ENCODE results near the gene ACTN1. TPM values are rescaled to one million over a fixed set of nuclear protein-coding genes. Genes with fewer than 3 reads are reported as not detected.
"Not testable (repeated sequence)": the region's sequence is repeated elsewhere in the genome, so short reads cannot be mapped to it uniquely, and the experiment has no call there.

The ACTN1 gene
- total RNA-seq, 1 donor = 62.5 TPM

DNA sequence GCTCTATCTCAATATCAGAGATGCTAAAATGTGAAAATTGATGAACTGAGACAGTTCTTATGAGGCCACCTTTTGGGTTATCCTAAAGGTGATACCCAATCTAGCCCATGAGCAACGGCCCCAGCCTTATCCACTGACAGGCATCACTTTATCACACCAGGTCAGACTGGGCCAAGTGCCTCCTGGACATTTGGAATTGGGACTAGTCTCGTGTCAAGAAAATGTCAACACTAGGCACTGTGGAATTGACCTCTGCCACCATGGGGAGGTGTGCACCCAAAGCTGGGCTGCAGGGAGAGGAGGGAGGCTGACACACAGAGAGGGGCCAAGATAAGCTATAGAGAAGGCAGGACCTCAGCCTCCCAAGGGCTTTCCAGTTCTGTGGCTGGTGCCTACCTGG, 107.7 kb downstream of the ACTN1 start:
- no peak for DNase-seq (ENCODE audit: low read depth in 2 of 3, low spot score in 2 of 3)

DNA sequence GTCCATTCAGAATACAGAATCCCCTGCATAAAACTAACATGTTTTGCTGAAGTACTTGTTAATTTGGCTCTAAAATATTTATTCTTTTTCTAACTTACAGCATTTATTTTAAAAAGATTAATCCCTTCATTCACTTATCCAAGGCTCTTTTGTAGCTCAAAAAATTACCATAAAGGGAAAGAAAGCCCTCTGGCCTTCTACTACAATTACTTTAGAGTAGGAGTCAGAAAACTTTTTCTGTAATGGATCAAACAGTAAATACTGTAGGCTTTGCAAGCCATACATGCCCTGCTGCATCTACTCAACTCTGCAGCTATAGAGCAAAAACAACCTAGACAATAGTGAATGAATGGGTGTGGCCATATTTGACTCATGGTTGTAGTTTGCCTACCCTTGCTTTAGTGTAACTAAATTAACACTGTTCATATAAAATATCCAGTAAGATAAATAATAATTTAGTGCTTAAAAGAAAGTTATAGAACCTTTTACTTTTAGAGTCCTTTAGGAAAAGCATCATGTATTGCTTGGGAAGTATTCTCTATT, 112.0 kb downstream of the ACTN1 start:
- DNase-seq (ENCODE audit: low read depth in 2 of 3, low spot score in 2 of 3) = no peak

DNA sequence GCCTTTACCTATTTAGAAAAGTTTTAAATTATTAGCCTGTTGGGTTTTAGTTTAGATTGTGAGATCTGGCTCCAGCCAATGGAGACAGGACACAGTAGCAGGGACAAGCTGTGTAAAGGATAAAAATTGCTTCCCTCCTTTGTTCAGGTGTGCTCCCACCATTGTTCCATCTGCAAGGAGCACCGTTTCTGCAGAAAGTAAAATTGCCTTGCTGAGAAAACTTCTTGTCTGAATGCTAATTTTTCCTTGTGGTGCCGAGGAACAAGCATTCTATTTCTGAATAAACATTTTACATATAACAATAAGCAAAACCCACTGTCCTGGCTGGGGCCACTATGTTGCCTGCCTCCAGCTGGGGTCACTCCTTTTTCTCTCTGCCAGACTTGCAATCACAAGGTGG, 113.6 kb downstream of the ACTN1 start:
- DNase-seq (ENCODE audit: low read depth in 2 of 3, low spot score in 2 of 3) = no peak

DNA sequence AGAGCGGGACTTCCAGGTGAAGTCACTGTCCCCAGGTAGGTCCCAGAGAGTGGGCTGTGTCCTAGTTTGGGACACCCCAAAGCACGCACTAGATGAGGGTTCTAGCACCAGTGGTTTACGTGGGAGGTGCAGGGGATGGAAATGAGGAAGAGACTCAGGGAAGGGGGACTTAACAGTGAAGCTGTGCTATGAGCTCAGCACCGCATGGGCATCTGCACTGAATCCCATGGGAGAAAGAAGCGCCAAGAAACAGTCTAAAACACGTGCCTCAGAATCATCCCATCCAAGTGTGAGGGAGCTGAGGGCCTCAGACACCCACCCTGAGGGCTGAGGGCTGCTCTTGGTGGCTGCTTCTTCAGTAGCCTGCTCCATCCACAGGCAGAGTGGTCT, 114.7 kb downstream of the ACTN1 start:
- no peak for DNase-seq (ENCODE audit: low read depth in 2 of 3, low spot score in 2 of 3)

DNA sequence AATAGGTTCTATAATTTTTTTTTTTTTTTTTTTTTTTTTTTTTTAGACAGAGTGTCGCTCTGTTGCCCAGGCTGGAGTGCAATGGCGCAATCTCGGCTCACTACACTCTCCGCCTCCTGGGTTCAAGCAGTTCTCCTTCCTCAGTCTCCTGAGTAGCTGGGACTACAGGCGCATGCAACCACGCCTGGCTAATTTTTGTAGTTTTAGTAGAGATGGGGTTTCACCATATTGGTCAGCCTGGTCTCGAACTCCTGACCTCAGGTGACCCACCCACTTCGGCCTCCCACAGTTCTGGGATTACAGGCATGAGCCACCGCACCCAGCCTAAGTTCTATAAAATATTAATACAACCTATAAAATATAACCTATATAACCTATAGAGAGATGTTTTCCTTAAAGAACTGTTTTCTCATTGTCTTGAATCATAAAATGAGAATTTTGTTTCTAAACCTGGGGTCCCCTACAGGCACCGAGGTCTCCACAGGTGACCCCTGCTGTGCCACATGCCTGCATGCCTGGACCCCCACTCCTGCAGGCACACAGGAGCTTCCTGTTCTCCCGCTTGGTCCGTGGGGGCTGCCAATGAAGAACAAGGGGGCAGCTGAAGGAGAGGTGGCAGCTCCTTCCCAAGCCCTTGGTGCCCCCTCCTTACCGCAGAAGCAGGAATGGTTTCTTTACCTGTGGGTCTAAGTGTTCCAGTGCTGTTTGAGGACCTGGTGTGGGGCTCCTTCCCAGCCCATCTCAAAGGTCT, 115.3 kb downstream of the ACTN1 start:
- no peak for DNase-seq (ENCODE audit: low read depth in 2 of 3, low spot score in 2 of 3)

DNA sequence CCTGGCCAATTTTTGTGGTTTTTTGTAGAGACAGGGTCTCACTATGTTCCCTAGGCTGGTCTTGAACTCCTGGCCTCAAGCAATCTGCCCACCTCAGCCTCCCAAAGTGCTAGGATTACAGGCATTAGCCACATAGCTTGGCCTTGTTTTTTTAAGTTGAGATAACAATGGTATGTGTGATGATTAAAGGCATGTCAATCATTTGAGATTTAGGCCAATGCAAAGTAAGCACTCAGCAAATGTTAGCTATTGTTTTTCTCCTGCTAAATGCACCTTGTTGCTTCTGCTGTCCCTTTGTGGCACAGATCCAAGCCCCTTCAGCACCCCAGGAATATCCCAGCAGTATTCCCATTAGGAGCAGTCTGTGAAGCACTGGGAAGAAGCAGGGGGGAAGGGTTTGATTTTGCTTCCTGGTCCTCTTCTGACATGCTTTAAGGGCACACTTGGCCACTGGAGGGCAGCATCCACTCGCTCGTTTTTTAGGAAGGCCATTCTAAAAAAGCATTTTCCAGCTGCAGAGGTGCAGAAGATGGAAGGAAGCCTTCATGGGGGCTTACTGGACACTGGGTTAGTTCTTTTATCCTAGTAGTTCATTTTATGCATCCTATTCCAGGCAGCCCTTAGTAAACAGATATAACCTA, 116.0 kb downstream of the ACTN1 start:
- peak; percentile 28 to 84 (median 67) for DNase-seq (ENCODE audit: low read depth in 2 of 3, low spot score in 2 of 3)

DNA sequence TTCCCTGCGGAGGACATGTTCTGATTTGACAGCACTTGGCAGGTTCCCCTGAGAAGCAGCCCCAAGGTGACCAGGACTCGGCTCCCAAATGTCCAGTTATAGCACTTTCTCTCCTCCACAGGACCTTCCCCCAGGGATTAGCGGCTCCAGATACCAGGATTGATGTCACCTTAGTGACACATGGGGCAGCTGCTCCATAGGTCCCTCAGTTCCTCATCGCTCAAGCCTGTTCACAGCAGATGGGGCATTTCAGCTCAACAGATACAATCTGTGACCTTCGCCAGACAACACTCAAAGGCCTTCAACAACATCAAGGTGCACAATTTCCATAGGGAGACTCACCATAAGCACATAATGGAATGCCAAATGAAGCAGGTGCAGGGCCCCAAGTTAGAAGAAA, 118.3 kb downstream of the ACTN1 start:
- DNase-seq (ENCODE audit: low read depth in 2 of 3, low spot score in 2 of 3) = no peak

DNA sequence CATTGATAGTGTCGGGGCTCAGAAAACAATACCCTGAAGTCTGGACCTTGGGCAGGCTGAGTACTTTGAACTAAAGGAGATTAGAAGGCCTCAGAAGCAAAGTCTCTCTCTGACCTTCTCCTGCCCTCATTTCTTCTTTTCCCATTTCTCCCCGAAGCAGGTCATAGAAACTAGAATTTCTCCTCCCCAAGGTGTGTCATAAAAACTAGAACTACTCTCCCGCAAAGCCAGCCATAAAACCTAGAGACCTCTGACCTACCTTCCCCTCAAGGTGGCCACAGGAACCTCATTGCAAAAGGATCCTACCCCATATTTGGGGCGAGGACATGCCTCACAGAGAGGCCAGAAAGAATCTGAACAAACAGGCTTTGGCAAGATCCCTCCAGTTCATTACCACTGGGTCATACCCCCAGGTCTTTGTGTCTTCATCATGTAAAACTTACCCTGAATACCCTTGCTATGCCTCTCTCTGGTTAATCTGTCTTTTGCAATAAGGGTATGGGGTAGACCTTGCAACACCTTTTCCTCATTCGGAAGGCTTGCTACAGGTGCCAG, 121.5 kb downstream of the ACTN1 start:
- no peak for DNase-seq (ENCODE audit: low read depth in 2 of 3, low spot score in 2 of 3)

DNA sequence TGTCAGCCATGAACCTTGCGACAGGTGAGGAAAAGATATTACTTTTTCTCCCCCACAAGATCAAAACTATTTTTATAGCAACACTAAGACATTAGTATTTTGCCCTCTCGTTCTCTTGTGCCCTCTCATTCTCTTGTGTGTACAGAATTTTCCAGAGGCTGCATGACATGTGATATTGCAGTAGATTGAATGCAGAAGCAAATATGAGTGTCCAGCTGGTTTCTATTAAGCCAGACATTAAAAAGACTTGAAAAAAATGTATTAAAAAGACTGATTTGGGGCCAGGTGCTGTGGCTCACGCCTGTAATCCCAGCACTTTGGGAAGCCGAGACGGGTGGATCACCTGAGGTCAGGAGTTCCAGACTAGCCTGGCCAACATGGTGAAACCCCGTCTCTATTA, 122.5 kb downstream of the ACTN1 start:
- DNase-seq (ENCODE audit: low read depth in 2 of 3, low spot score in 2 of 3) = no peak

DNA sequence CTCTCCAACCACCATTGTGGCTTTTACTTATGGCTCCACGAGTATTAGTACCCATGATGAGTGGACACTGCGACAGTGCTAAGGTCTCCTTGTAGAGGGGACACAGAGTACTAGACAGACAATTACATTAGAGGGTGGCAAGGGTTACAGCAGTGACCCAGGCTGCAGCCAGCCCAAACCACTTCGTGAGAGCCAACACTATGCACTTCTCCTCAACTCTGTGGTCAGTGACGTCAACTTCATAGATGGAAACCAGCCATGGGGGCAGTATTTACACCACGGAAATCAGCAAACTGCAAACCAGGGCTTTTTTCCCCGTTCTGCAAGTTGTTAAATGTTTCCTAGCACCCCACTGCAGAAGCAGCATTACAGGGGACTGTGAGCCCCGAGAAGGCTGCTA, 124.7 kb downstream of the ACTN1 start:
- DNase-seq (ENCODE audit: low read depth in 2 of 3, low spot score in 2 of 3) = no peak

DNA sequence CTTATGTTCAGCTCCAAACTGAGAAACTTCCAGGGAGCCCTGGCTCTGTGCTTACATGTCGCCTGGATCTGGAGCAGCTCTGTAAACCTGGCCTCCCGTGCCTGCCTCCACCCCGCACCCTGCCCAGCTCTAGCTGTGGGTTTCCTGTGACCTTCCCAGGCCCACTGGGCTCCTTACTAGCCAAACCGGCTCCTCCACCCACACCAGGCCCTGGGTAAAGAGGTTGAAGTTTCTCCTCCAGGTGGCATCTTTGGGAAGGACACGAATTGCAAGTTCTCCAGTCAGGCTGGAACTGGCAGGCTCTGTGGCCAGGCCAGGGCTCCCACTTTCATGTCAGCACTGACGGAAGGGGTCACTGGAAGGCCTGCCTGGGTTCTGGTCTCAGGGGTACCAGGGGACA, 125.4 kb downstream of the ACTN1 start:
- no peak for DNase-seq (ENCODE audit: low read depth in 2 of 3, low spot score in 2 of 3)

DNA sequence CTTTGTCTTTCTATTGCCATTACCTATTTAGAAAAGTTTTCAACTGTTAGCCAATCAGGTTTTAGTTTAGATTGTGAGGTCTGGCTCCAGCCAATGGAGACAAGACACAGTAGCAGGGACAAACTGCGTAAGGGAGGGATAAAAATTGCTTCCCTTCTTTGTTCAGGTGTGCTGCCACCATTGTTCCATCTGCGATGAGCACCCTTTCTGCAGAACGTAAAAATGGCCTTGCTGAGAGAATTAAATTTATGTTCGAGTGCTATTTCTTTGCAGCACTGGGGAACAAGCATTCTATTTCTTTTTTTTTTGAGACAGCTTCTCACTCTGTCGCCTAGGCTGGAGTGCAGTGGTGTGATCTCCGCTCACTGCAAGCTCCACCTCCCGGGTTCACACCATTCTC, 126.6 kb downstream of the ACTN1 start:
- not testable (repeated sequence) for DNase-seq (ENCODE audit: low read depth in 2 of 3, low spot score in 2 of 3)

DNA sequence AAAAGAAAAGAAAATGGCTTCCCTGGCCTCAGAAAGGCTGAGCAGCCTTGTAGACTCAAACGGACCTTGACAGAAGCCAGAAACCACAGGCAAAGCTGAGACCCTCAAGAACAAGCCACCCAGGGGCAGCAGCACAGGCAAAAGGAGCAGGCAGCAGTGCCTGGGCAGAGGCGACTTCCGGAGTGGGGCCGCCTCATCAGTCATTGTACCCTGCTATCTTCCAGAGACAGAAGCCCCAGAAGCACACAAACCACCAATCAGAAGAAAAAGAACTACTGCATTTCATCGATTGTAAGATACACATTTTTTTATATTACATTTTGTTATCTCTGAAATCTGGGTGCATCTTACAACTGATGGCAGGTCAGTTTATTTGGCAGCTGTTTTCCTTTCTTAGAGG, 128.0 kb downstream of the ACTN1 start:
- DNase-seq (ENCODE audit: low read depth in 2 of 3, low spot score in 2 of 3) = no peak

DNA sequence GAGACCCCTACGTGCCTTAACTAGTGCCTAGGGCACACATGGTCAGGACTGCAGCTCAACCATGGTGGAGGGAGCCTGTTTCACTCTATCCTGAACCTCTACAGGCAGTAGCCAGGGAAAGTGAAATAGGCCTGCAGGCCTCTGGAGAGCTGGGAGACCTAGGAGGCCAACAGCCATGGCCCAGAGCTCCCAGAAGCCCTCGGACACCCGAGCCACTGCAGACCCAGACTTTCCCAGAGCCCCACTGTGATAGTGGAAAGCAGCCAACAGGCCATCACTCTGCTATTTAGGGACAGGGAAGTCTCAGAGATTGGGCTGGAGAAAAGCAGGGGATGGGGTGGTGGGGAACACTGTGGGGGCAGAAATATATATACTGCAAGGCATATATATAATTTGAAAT, 129.7 kb downstream of the ACTN1 start:
- no peak for DNase-seq (ENCODE audit: low read depth in 2 of 3, low spot score in 2 of 3)

DNA sequence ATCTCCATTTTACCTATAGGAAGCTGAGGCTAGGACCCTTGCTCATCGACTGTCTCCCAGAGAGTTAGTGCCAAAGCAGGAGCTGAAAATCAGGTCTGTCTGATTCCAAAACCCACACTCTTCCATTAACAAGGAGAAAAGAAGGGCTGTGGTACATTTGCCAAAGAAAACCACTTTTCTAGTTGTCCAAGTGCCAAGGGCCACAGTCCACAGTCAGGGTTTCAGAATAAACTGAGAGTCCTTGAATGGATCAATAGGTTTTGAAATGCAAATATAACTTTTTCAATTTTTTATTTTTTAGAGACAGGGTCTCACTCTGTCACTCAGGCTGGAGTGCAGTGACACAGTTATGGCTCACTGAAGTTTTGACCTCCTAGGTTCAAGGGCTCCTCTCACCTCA, 130.8 kb downstream of the ACTN1 start:
- DNase-seq (ENCODE audit: low read depth in 2 of 3, low spot score in 2 of 3) = no peak

DNA sequence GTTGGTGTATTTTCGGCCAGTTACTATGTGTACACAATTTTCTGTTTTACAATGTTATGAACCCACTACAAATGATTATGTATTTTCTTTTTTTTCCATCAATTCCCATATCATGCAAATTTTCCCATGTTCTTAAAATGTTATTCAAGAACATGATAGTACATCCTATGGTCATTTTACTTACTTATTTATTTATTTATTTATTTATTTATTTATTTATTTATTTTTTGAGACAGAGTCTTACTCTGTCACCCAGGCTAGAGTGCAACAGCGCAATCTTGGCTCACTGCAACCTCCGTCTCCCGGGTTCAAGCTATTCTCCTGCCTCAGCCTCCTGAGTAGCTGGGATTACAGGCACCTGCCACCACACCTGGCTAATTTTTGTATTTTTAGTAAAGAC, 131.5 kb downstream of the ACTN1 start:
- not testable (repeated sequence) for DNase-seq (ENCODE audit: low read depth in 2 of 3, low spot score in 2 of 3)

DNA sequence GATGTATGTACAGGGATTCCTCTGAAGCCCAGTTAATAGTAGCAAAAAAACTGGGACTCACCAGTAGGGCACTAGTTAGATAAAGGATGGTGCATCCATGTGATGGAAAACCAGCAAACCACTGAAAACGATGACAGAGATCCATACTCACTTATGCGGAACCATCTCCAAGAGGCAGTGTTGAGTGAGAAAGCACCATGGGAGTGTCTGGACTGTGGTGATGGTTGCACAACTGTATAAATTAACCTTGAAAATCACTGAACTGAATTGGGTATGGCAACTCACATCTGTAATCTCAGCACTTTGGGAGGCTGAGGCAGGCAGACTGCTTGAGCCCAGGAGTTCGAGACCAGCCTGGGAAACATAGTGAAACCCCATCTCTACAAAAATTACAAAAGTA, 132.6 kb downstream of the ACTN1 start:
- DNase-seq (ENCODE audit: low read depth in 2 of 3, low spot score in 2 of 3) = no peak

DNA sequence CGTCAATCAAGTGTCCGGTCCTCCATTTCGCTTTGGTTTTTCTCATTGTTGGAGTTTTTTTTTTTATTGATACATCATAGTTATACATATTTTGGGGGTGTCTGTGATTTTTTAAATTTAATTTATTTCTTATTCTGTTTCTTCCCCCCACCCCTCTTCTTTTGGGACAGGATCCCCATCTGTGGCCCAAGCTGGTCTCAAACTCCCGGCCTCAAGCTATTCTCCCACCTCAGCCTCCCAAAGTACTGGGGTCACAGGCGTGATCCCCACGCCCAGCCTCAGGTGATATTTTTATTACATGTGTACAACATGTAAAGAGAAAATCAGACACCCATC, 134.9 kb downstream of the ACTN1 start:
- DNase-seq (ENCODE audit: low read depth in 2 of 3, low spot score in 2 of 3) = no peak

DNA sequence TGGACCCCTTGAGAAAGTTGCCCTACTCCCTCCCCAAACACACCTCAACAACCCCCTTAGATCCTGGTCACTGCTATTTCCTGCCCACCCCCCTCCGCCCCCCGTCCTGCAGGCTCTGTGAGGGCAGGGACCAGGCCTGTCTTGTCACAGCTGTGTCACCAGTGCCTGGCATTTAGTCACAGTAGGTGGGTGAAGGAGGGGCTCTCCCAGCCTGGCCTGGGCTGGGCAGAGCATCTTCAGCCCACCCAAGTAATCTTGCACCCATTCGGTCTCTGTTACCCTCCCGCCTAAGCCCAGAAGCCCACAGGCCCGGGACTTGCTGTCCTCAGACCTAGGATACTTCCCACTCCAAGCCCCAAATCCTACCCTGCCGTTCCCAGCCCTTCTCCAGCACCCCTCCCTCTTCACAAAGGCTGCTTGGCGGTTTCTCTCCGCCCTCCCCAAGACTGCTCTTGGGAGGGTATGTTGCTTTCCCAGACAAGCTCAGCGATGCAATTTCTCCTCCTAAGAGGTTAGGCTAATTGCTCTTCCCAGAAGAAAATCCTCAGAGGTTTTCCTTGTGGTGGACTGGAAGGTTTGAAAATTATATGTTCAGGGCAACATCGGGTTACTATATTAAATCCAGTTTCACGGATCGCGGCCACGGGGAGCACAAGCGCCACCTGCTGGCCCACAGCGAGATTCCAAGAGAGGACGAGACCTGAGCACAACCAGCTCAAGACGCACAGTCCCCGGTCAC, 135.5 kb downstream of the ACTN1 start:
- DNase-seq (ENCODE audit: low read depth in 2 of 3, low spot score in 2 of 3) = peak; percentile 55 to 79 (median 58)

DNA sequence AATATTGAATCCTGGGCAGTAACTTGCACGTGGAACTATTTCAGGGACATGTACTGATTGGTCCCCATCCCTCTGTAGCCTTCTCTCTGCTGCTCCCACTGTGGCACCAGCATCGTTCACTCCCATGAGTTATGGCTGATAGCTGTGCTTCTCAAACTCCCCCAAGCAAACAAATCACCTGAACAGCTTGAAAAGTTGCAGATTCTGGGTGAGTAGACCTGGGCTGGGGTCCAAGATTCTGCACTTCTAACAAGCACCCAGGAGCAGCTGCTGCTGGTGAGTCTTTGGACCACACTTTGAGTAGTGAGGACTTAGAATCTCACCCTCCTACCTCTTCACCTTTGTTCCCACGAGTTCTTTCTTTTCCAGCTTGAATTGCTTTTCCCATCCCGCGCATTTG, 136.8 kb downstream of the ACTN1 start:
- DNase-seq (ENCODE audit: low read depth in 2 of 3, low spot score in 2 of 3) = no peak

DNA sequence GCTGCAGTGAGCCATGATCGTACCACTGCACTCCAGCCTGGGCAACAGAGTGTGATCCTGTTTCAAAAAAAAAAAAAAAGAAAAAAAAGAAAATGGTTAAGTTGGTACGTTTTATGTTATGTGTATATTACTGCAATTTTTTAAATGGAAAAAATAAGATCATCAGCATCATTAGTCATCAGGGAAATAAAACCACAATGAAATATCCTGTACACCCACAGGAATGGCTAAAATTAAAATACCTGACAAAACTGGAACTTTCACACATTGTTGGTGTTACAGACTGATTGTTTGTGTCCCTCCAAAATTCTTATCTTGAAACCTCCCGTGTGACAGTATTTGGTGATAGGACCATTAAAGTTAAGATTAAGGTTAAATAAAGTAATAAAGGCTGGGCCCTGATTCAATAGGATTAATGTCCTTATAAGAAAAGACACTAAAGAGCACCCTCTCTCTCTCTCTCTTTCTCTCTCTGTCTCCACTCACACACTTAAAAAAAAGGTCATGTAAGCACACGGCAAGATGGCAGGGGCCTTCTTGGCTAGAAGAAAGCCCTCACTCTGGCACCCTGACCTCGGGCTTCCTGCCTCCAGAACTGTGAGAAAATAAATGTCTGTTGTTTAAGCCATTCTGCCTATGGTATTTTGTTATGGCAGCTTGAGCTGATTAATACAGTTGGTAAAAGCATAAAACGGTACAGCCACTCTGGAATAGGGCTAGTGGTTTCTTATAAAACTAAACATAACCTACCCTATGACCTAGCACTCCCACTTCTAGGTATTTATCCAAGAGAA, 137.9 kb downstream of the ACTN1 start:
- DNase-seq (ENCODE audit: low read depth in 2 of 3, low spot score in 2 of 3) = no peak

All from hematopoietic multipotent progenitor cell (in vitro differentiated cells).